COLO668 (cell line): ENCODE measurements around the gene TMCO4.
"Not testable (repeated sequence)": the region's sequence is repeated elsewhere in the genome, so short reads cannot be mapped to it uniquely, and the experiment has no call there.

Experiments used
- DNase-seq: peaks from one replicate; lab custom pipeline; 2025; ENCODE audit not compliant: unreplicated experiment; lab: John Stamatoyannopoulos, UW

TMCO4 gene

DNA sequence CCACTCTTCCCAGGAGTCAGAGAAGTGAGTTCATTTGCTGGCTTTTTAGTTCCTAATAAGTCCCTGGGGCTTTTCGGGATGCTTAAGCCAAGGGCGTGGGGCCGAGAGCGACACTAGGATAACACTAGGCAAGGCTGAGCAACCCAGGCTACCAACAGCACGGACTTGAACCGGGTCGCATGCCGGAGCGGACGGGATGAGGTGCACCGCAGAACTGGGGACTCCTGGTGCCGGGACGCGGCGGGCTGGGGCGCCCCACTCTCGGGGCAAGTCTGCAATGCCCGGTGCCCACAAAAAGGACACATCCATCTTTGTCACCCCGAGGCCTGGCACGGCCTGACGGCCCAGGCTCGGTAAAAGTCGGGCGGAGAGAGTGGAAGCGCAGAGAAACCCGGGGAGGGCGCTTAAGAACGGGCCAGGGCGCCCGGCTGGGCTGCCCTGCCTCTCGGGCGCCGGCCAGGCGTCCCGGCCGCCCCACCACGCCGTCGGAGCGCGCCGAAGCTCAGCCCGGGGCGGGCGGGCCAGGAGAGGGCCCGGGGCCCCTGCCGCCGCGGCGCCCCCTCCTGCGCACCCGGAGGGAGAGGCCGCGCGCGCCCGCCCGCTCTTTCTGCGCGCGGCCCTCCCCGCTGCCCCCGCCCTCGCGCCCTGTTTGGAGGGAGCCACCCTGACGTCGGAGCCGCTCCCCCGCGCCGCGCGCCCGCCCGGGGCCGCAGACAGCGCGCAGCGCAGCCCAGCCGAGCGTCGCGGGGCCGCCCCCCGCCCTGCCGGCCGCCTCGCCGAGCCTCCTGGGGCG is 155.9 kb downstream of the TMCO4 start, which contains the start of gene NBL1:
NBL1 (plus strand) TSS at position 710 of the 793 bp plus-strand sequence. CDS start 10,720 bp downstream, outside the sequence.
- peak; percentile 86 for DNase-seq

- peak; percentile 76 for DNase-seq
Observed at GRCh38 chr1:19643121-19643520, 156.6 kb downstream of the TMCO4 start.

- DNase-seq, result peak; percentile 89
Observed at GRCh38 chr1:19640363-19641316, 159.1 kb downstream of the TMCO4 start.

- no peak for DNase-seq
Observed at GRCh38 chr1:19639999-19640362, 159.7 kb downstream of the TMCO4 start.

GRCh38 chr1:19639228-19639627 is 160.5 kb downstream of the TMCO4 start:
- not testable (repeated sequence) for DNase-seq

- no peak for DNase-seq
Observed at GRCh38 chr1:19637606-19638005, 162.1 kb downstream of the TMCO4 start.

- not testable (repeated sequence) for DNase-seq
Observed at GRCh38 chr1:19636749-19637148, 163.0 kb downstream of the TMCO4 start.

- no peak for DNase-seq
Observed at GRCh38 chr1:19636065-19636464, 163.7 kb downstream of the TMCO4 start.

- no peak for DNase-seq
Observed at GRCh38 chr1:19635646-19636045, 164.1 kb downstream of the TMCO4 start.

DNA sequence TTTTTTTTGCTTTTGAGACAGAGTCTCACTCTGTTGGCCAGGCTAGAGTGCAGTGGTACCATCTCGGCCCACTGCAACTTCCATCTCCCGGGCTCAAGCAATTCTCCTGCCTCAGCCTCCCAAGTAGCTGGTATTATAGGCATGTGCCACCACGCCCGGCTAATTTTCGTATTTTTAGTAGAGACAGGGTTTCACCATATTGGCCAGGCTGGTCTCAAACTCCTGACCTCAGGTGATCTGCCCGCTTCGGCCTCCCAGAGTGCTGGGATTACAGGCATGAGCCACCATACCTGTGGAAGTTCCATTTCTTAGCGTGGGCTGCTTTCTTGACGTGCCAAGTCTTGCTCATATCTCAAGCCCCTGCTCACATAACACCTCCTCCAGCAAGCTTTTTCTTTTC is 164.7 kb downstream of the TMCO4 start:
- not testable (repeated sequence) for DNase-seq

DNA sequence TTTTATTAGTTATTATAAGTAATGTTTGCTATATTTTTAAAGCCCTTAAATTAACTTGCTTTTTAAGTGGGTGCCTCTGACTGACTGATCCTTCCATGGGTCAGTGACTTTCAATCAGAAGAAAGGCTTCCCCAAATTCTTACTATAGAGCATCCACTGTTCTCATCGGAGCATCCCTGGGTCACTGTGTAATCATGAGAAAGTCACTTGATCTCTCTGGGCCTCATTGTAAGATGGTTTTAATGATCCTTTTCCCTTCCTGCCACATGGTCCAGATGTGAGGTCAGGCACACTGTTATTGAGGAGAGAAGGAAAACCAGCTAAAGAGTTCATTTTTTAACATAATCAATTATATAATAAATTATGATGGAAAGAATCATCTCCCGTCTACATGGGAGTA is 166.6 kb downstream of the TMCO4 start:
- no peak for DNase-seq
